GM13977 (cell line): Measurements from ENCODE around the gene CRISPLD2.

ENCODE experiments used
- DNase-seq: peaks from one replicate; pipeline ENCODE4 v3.0.0; 2012; ENCODE audit warnings: low spot score
- CTCF ChIP-seq: IDR thresholded peaks from 2 replicates; pipeline ENCODE4 v1.5.1; 2012; ENCODE audit warnings: mild to moderate bottlenecking, control low read depth; ENCODE audit not compliant: insufficient read depth; ENCODE audit errors: extremely low read depth, missing control alignments
- in situ Hi-C: fragments of 300-500 bp; cut with MboI; formaldehyde crosslinking; loops from one replicate; pipeline ENCODE4 v1.12.0; 2022; ENCODE audit warnings: low sequenced_read_pairs, low pct_unique_long_range_greater_than_20kb, mixed read lengths, inconsistent platforms; ENCODE audit not compliant: unreplicated experiment

Gene CRISPLD2

GRCh38 chr16:84807776-84808175, 12.0 kb upstream of the CRISPLD2 start:
- in situ Hi-C loops = no loop called here

GRCh38 chr16:84808826-84809225, 11.0 kb upstream of the CRISPLD2 start:
- in situ Hi-C loops = no loop called here
- DNase-seq = no peak
- TF ChIP-seq CTCF = no peak

More at GRCh38 chr16:84807776-84808175, 12.0 kb upstream of the CRISPLD2 start:
- no peak for TF ChIP-seq CTCF
- DNase-seq = no peak

- in situ Hi-C loops = no loop called here
- TF ChIP-seq CTCF = no peak
- peak; percentile 64 for DNase-seq
Observed at GRCh38 chr16:84810518-84811273, 9.1 kb upstream of the CRISPLD2 start.

- no peak for TF ChIP-seq CTCF
- in situ Hi-C loops = no loop called here
- DNase-seq = no peak
Observed at GRCh38 chr16:84811529-84811928, 8.3 kb upstream of the CRISPLD2 start.

DNA sequence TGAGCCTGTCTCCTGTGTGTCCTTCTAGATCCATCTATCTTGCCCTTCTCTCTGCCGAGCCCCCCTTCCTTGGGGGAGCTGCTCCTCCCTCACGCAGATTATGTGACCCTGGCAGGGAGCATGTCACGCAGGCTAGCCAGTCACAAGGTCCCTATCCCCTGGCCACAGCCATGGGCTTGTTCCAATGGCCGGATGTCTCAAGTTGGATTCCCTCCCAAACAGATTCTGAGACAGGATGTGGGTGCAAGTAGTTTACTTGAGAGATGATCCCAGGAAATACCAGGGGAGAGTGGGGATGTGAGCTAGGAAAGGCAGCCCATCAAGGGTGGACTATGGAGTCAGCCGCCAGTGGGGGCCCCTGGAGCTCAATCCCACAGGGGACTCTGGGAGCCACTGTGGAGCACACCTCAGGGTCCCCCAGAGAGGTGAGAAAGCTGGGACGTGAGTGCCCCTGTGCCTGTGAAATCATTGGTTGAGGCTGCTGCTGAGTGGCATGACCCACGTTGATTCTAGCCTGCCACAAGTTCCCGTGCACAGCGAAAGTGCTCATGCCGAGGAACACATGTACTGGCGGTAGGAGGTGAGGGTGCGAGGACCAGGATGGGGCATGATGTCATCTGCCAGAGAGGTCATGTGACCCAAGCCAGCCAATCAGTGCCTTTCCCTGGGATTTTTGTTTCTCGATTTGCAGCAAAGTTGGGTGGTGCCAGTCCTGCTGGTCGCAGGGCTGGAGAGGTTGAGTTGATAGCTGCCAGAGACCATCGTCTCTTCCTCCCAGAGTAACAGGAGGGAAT, 6.4 kb upstream of the CRISPLD2 start:
- in situ Hi-C loops = no loop called here
- TF ChIP-seq CTCF = no peak
- no peak for DNase-seq

DNA sequence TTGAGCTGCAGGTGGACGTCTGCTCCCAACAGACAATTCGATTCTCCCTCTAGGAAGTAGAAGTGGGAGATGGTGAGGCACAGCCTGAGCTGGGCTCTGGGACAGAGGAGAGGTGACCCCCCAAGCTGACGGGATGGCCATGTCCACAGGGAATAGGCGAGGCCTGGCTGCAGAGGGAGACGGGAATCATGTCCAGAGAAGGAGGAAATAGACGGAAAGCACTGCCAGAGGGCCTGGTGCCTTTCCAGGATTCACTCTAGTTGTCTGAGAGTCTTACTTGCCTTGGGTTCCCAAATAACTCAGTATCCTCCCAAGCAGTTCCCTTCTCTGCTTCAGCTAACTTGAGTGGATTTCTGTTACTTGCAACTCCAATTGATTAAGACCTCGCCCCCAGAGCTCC, 4.3 kb upstream of the CRISPLD2 start:
- no peak for DNase-seq
- no peak for TF ChIP-seq CTCF
- in situ Hi-C loops = no loop called here
